K562 (cell line): ENCODE data around the gene LAMTOR4. TPM values are rescaled to one million over a fixed set of nuclear protein-coding genes. Genes with fewer than 3 reads are reported as not detected.

Source experiments
- CREM ChIP-seq: IDR thresholded peaks from 2 replicates; pipeline ENCODE4 v1.6.1; 2014; ENCODE audit warnings: antibody characterized with exemption, low read depth
- DEAF1 ChIP-seq: fragments of 450-650 bp; formaldehyde crosslinking; IDR thresholded peaks from 2 replicates; pipeline ENCODE4 v1.4.0; 2020; ENCODE audit warnings: mild to moderate bottlenecking, moderate library complexity
- HNRNPK ChIP-seq: fragments of 200-400 bp; formaldehyde crosslinking; IDR thresholded peaks from one replicate; pipeline ENCODE4 v1.6.1; 2018; ENCODE audit warnings: mild to moderate bottlenecking, low read depth, low read length; ENCODE audit not compliant: poor library complexity, severe bottlenecking
- HNRNPUL1 ChIP-seq: fragments of 200-400 bp; formaldehyde crosslinking; IDR thresholded peaks from 2 replicates; pipeline ENCODE4 v1.6.1; 2017; ENCODE audit warnings: low read length
- SMARCA4 ChIP-seq: fragments of 450-650 bp; IDR thresholded peaks from 2 replicates; pipeline ENCODE4 v1.6.1; 2016
- TCF3 ChIP-seq: sonication (generic); formaldehyde crosslinking; IDR thresholded peaks from 2 replicates; pipeline ENCODE4 v1.4.0; 2020; ENCODE audit warnings: mild to moderate bottlenecking, missing genetic modification reagents
- TCF7L2 ChIP-seq: fragments of 150-350 bp; IDR thresholded peaks from 2 replicates; pipeline ENCODE4 v1.6.1; 2016; ENCODE audit warnings: low read depth, mild to moderate bottlenecking, low read length, moderate library complexity
- TEAD1 ChIP-seq, 2 experiments: fragments of 450-650 bp in 1 of 2; sonication (generic) in 1 of 2; formaldehyde crosslinking; IDR thresholded peaks; 2 replicates each; pipeline versions ENCODE4 v1.4.0 to v1.8.0; 2020 to 2022; ENCODE audit warnings: mild to moderate bottlenecking in 2 of 2, missing genetic modification reagents in 1 of 2
- TRIM25 ChIP-seq: fragments of 450-650 bp; IDR thresholded peaks from 2 replicates; pipeline ENCODE4 v1.7.0; 2016; ENCODE audit warnings: borderline replicate concordance
- ZBTB33 ChIP-seq: sonication (generic); formaldehyde crosslinking; IDR thresholded peaks from 2 replicates; pipeline ENCODE4 v1.8.1; 2023; ENCODE audit warnings: mild to moderate bottlenecking, missing genetic modification reagents
- ZBTB8A ChIP-seq: fragments of 450-650 bp; IDR thresholded peaks from 2 replicates; pipeline ENCODE4 v1.6.1; 2018; ENCODE audit warnings: mild to moderate bottlenecking, moderate library complexity; ENCODE audit not compliant: partially characterized antibody
- ZC3H4 ChIP-seq: sonication (generic); formaldehyde crosslinking; IDR thresholded peaks from 2 replicates; pipeline ENCODE4 v1.9.0; 2021; ENCODE audit warnings: missing genetic modification reagents, borderline replicate concordance
- ZKSCAN3 ChIP-seq: fragments of 250-450 bp; sonication (Bioruptor Pico); IDR thresholded peaks from 2 replicates; pipeline ENCODE4 v1.4.0; 2020
- ZSCAN32 ChIP-seq: fragments of 450-650 bp; formaldehyde crosslinking; IDR thresholded peaks from 2 replicates; pipeline ENCODE4 v1.4.0; 2020; ENCODE audit warnings: mild to moderate bottlenecking, moderate library complexity
- polyA plus RNA-seq, 8 experiments: library from polyadenylated mRNA; depleted of rRNA in 4 of 8; stranded (reverse) in 5 of 8; unstranded in 3 of 8; fragments of >200 nt; fragmentation: Nextera tagmentation in 2 of 8; fragmentation: Illumina TruSeq in 1 of 8; extraction: Ambion mirVana in 2 of 8; extraction: Trizol in 1 of 8; gene quantifications; 2 replicates each; pipeline versions ENCODE4 v1.2.1 to v1.2.3, GENCODE V29; 2011 to 2014; ENCODE audit warnings: inconsistent platforms in 1 of 8, missing spikeins in 1 of 8
- total RNA-seq, 7 experiments: library from RNA; depleted of rRNA in 6 of 7; stranded (reverse); fragments of >200 nt in 6 of 7; fragmentation: Illumina TruSeq in 2 of 7; extraction: Trizol in 2 of 7; gene quantifications; 2 replicates each; pipeline versions ENCODE4 v1.2.1 to v1.2.3, GENCODE V29; 2011 to 2021; ENCODE audit warnings: low replicate concordance in 1 of 7
- TF ChIP-seq, protein P1 (sequence below): fragments of 450-650 bp; IDR thresholded peaks from one replicate; pipeline ENCODE4 v1.6.1; 2018; ENCODE audit warnings: mild to moderate bottlenecking, moderate library complexity; ENCODE audit not compliant: partially characterized antibody
- TF ChIP-seq, protein P2 (sequence below): fragments of 250-450 bp; sonication (Bioruptor Pico); IDR thresholded peaks from 2 replicates; pipeline ENCODE4 v1.4.0; 2020

The LAMTOR4 gene
- total and polyA plus RNA-seq, 9 of the 15 experiments (the other 6 are each of a cell fraction or from before 2014, with no cell fraction given) = 79.6 to 314 (median 195) TPM

DNA sequence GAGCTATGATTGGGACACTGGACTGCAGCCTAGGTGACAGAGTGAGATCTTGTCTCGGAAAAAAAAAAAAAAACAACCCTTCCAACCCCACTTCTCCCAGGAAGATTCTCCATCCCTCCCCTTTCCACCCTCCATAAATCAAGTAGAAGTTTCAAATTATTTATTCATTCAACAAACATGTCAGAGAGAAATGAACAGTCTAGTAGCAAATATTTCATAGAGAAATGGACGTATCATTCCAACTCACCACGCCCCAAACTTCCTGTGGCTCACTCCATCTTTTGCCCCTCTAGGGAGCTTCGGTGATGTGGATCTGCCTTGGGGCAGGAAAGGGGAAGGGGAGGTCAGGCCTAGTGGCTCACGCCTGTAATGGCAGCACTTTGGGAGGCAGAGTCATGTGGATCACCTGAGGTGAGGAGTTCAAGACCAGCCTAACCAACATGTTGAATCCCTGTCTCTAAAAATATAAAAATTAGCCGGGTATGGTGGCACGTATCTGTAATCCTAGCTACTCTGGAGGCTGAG, 10.4 kb downstream of the LAMTOR4 start (continued):
- TF ChIP-seq, protein P1, sequence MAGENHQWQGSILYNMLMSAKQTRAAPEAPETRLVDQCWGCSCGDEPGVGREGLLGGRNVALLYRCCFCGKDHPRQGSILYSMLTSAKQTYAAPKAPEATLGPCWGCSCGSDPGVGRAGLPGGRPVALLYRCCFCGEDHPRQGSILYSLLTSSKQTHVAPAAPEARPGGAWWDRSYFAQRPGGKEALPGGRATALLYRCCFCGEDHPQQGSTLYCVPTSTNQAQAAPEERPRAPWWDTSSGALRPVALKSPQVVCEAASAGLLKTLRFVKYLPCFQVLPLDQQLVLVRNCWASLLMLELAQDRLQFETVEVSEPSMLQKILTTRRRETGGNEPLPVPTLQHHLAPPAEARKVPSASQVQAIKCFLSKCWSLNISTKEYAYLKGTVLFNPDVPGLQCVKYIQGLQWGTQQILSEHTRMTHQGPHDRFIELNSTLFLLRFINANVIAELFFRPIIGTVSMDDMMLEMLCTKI = no peak
- TF ChIP-seq TCF7L2 (no peak), HNRNPUL1 (no peak), ZC3H4 (no peak), SMARCA4 (no peak), TCF3 (CRISPR knock-in tag) (no peak), DEAF1 (CRISPR knock-in tag) (no peak), TEAD1 (CRISPR knock-in tag; IDR thresholded peaks at IDR 0.05) (no peak), ZBTB33 (CRISPR knock-in tag) (no peak), ZKSCAN3 (CRISPR knock-in tag) (no peak), ZSCAN32 (CRISPR knock-in tag) (no peak), ZBTB8A (no peak), HNRNPK (no peak), CREM (0 out of 2 replicates have a peak, but pooled peaks have one; percentile 9), TRIM25 (peak; percentile 78; the same call in 1 of the 2 replicates)
- TF ChIP-seq, protein P2, sequence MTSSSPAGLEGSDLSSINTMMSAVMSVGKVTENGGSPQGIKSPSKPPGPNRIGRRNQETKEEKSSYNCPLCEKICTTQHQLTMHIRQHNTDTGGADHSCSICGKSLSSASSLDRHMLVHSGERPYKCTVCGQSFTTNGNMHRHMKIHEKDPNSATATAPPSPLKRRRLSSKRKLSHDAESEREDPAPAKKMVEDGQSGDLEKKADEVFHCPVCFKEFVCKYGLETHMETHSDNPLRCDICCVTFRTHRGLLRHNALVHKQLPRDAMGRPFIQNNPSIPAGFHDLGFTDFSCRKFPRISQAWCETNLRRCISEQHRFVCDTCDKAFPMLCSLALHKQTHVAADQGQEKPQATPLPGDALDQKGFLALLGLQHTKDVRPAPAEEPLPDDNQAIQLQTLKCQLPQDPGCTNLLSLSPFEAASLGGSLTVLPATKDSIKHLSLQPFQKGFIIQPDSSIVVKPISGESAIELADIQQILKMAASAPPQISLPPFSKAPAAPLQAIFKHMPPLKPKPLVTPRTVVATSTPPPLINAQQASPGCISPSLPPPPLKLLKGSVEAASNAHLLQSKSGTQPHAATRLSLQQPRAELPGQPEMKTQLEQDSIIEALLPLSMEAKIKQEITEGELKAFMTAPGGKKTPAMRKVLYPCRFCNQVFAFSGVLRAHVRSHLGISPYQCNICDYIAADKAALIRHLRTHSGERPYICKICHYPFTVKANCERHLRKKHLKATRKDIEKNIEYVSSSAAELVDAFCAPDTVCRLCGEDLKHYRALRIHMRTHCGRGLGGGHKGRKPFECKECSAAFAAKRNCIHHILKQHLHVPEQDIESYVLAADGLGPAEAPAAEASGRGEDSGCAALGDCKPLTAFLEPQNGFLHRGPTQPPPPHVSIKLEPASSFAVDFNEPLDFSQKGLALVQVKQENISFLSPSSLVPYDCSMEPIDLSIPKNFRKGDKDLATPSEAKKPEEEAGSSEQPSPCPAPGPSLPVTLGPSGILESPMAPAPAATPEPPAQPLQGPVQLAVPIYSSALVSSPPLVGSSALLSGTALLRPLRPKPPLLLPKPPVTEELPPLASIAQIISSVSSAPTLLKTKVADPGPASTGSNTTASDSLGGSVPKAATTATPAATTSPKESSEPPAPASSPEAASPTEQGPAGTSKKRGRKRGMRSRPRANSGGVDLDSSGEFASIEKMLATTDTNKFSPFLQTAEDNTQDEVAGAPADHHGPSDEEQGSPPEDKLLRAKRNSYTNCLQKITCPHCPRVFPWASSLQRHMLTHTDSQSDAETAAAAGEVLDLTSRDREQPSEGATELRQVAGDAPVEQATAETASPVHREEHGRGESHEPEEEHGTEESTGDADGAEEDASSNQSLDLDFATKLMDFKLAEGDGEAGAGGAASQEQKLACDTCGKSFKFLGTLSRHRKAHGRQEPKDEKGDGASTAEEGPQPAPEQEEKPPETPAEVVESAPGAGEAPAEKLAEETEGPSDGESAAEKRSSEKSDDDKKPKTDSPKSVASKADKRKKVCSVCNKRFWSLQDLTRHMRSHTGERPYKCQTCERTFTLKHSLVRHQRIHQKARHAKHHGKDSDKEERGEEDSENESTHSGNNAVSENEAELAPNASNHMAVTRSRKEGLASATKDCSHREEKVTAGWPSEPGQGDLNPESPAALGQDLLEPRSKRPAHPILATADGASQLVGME (CRISPR knock-in tag) = no peak
